Liver (tissue), 9 donors: ENCODE results near the gene ZNF777. TPM values are rescaled to one million over a fixed set of nuclear protein-coding genes. Genes with fewer than 3 reads are reported as not detected.

ENCODE experiments used
- DNase-seq: peaks from one replicate; pipeline ENCODE4 v3.0.0-alpha.2; 2017; ENCODE audit warnings: low spot score
- H3K27ac ChIP-seq, 2 donors: one replicate each; pipeline ENCODE4 v1.7.0; 2013; ENCODE audit warnings: inconsistent platforms in 2 of 2, low read length in 2 of 2, control low read depth in 1 of 2, low read depth in 1 of 2, mild to moderate bottlenecking in 1 of 2
- H3K27me3 ChIP-seq, 4 donors: one replicate each; pipeline versions ENCODE4 v1.6.1 to v1.7.0; 2013; ENCODE audit warnings: low read length in 3 of 4, inconsistent platforms in 1 of 4, mild to moderate bottlenecking in 1 of 4, moderate library complexity in 1 of 4; ENCODE audit not compliant: control insufficient read depth in 4 of 4, insufficient read depth in 4 of 4
- H3K36me3 ChIP-seq, 4 donors: one replicate each; pipeline versions ENCODE4 v1.6.1 to v1.7.0; 2013; ENCODE audit warnings: low read length in 3 of 4, mild to moderate bottlenecking in 3 of 4, low read depth in 1 of 4, moderate library complexity in 1 of 4; ENCODE audit not compliant: control insufficient read depth in 4 of 4, insufficient read depth in 3 of 4
- H3K4me1 ChIP-seq, 4 donors: one replicate each; pipeline versions ENCODE4 v1.6.1 to v1.7.0; 2013; ENCODE audit warnings: low read length in 3 of 4, mild to moderate bottlenecking in 3 of 4, moderate library complexity in 1 of 4; ENCODE audit not compliant: control insufficient read depth in 4 of 4, insufficient read depth in 4 of 4
- H3K4me3 ChIP-seq, 3 donors: one replicate each; pipeline versions ENCODE4 v1.6.1 to v1.7.0; 2013; ENCODE audit warnings: low read length in 3 of 3, control low read depth in 1 of 3, low read depth in 1 of 3, mild to moderate bottlenecking in 1 of 3
- H3K9ac ChIP-seq, 2 donors: one replicate each; pipeline ENCODE4 v1.7.0; 2013; ENCODE audit warnings: low read length in 2 of 2, mild to moderate bottlenecking in 2 of 2, moderate library complexity in 2 of 2, control low read depth in 1 of 2, low read depth in 1 of 2
- H3K9me3 ChIP-seq, 4 donors: one replicate each; pipeline versions ENCODE4 v1.6.1 to v1.7.0; 2013; ENCODE audit warnings: low read length in 3 of 4; ENCODE audit not compliant: control insufficient read depth in 4 of 4
- ATF3 ChIP-seq: IDR thresholded peaks from 2 replicates; pipeline ENCODE4 v1.6.1; 2016; ENCODE audit warnings: antibody characterized with exemption
- EGR1 ChIP-seq, 2 donors: IDR thresholded peaks; 2 replicates each; pipeline ENCODE4 v1.6.1; 2016 to 2018; ENCODE audit warnings: antibody characterized with exemption in 2 of 2, low read depth in 2 of 2
- FOXA2 ChIP-seq: IDR thresholded peaks from 2 replicates; pipeline ENCODE4 v1.6.1; 2016; ENCODE audit warnings: antibody characterized with exemption
- GABPA ChIP-seq, 2 donors: IDR thresholded peaks in 1 of 2; conservative IDR thresholded peaks in 1 of 2; 2 replicates each; pipeline ENCODE4 v1.6.1; 2016; ENCODE audit warnings: antibody characterized with exemption in 2 of 2, mild to moderate bottlenecking in 1 of 2, moderate library complexity in 1 of 2
- HNF4A ChIP-seq, 2 donors: conservative IDR thresholded peaks; 2 replicates each; pipeline ENCODE4 v1.6.1; 2016; ENCODE audit warnings: antibody characterized with exemption in 2 of 2, mild to moderate bottlenecking in 2 of 2
- HNF4G ChIP-seq: IDR thresholded peaks from 2 replicates; pipeline ENCODE4 v1.6.1; 2016; ENCODE audit warnings: antibody characterized with exemption
- JUND ChIP-seq, 2 donors: IDR thresholded peaks; 2 replicates each; pipeline ENCODE4 v1.6.1; 2016; ENCODE audit warnings: antibody characterized with exemption in 2 of 2
- NR2F2 ChIP-seq: IDR thresholded peaks from 2 replicates; pipeline ENCODE4 v1.6.1; 2016; ENCODE audit warnings: antibody characterized with exemption
- RAD21 ChIP-seq, 2 donors: IDR thresholded peaks; 2 replicates each; pipeline ENCODE4 v1.6.1; 2016; ENCODE audit warnings: antibody characterized with exemption in 2 of 2, mild to moderate bottlenecking in 2 of 2
- RXRA ChIP-seq, 2 donors: IDR thresholded peaks; 2 replicates each; pipeline ENCODE4 v1.6.1; 2017 to 2018; ENCODE audit warnings: antibody characterized with exemption in 2 of 2, mild to moderate bottlenecking in 1 of 2
- SP1 ChIP-seq: IDR thresholded peaks from 2 replicates; pipeline ENCODE4 v1.6.1; 2018; ENCODE audit warnings: antibody characterized with exemption, mild to moderate bottlenecking
- TAF1 ChIP-seq: conservative IDR thresholded peaks from 2 replicates; pipeline ENCODE4 v1.6.1; 2016; ENCODE audit warnings: antibody characterized with exemption, mild to moderate bottlenecking
- YY1 ChIP-seq: IDR thresholded peaks from 2 replicates; pipeline ENCODE4 v1.6.1; 2016; ENCODE audit warnings: antibody characterized with exemption, mild to moderate bottlenecking
- ZBTB33 ChIP-seq: IDR thresholded peaks from 2 replicates; pipeline ENCODE4 v1.6.1; 2016; ENCODE audit warnings: antibody characterized with exemption
- WGBS: extraction: QIAGEN DNeasy Blood & Tissue Kit; methylation state at CpG from one replicate; pipeline ENCODE4 v1.1.7; 2013; 5-methylcytosine and 5-hydroxymethylcytosine counted together
- polyA plus RNA-seq, 2 donors: library from polyadenylated mRNA; stranded (reverse) in 1 of 2; unstranded in 1 of 2; fragments of 200-250 nt in 1 of 2; fragments of >200 nt in 1 of 2; fragmentation: Nextera tagmentation in 1 of 2; extraction: Ambion mirVana in 1 of 2; gene quantifications; one replicate each; pipeline versions ENCODE4 v1.2.1 to v1.2.3, GENCODE V29; 2013 to 2015
- total RNA-seq, 2 donors: library from RNA; depleted of rRNA; stranded (reverse); fragments of >200 nt; gene quantifications; one replicate each; pipeline ENCODE4 v1.2.3, GENCODE V29; 2014
- donor health status: healthy.
- donor health status: healthy.
- donor health status: healthy.
- donor health status: healthy.
- donor health status: healthy.

The ZNF777 gene
- total and polyA plus RNA-seq, 4 donors: 0.22 to 5.7 (median 4.1) TPM

GRCh38 chr7:149463500-149464161 lies 2.8 kb upstream of the ZNF777 start:
- no peak for TF ChIP-seq TAF1
- TF ChIP-seq HNF4G: no peak
- TF ChIP-seq RXRA (IDR thresholded peaks at IDR 0.05): no peak
- TF ChIP-seq FOXA2: no peak
- TF ChIP-seq GABPA (IDR thresholded peaks at IDR 0.05 in 1 of 2, conservative IDR thresholded peaks at IDR 0.05 in 1 of 2): no peak
- no peak for TF ChIP-seq YY1
- TF ChIP-seq EGR1 (IDR thresholded peaks at IDR 0.05; ENCODE audit: low read depth in 2 of 2): no peak
- TF ChIP-seq ATF3: no peak
- TF ChIP-seq JUND (IDR thresholded peaks at IDR 0.05): no peak
- TF ChIP-seq SP1: no peak
- TF ChIP-seq ZBTB33: no peak
- TF ChIP-seq HNF4A (conservative IDR thresholded peaks at IDR 0.05): no peak
- H3K4me3 ChIP-seq: no peak overlapping the region

GRCh38 chr7:149462101-149462520 lies 1.2 kb upstream of the ZNF777 start:
- H3K4me1 ChIP-seq: peaks cover 5 to 19% (median 13%) of the 10 kb centered on the region in 4 donors
- WGBS: 89% methylated on average over 9 of the region's 9 CpGs
- TF ChIP-seq RAD21 (IDR thresholded peaks at IDR 0.05) (no peak), ZBTB33 (no peak), TAF1 (no peak), ATF3 (no peak), HNF4A (conservative IDR thresholded peaks at IDR 0.05) (no peak), EGR1 (IDR thresholded peaks at IDR 0.05; ENCODE audit: low read depth in 2 of 2) (no peak), NR2F2 (no peak)
- no peaks in the 10 kb centered on the region for H3K27me3 ChIP-seq
- no peaks in the 10 kb centered on the region for H3K9me3 ChIP-seq
- H3K36me3 ChIP-seq: no peaks in the 10 kb centered on the region
- H3K9ac ChIP-seq: no peak overlapping the region
- H3K4me3 ChIP-seq: no peak overlapping the region
- no peak for DNase-seq
- H3K27ac ChIP-seq: no peak overlapping the region

More at GRCh38 chr7:149463500-149464161, 2.8 kb upstream of the ZNF777 start:
- Histone ChIP-seq H3K36me3 (no peaks in the 10 kb centered on the region), H3K27ac (no peak overlapping the region), H3K4me1 (peaks cover 5 to 16% (median 9%) of the 10 kb centered on the region in 4 donors), H3K27me3 (no peaks in the 10 kb centered on the region), H3K9me3 (no peaks in the 10 kb centered on the region), H3K9ac (no peak overlapping the region)
- no peak for DNase-seq
- WGBS: 90% methylated on average over 1 of the region's 1 CpG
